CD4-positive, CD25-positive, alpha-beta regulatory T cell (primary cell): ENCODE measurements around the gene ABLIM3. TPM values are rescaled to one million over a fixed set of nuclear protein-coding genes. Genes with fewer than 3 reads are reported as not detected.

Source experiments
- ATAC-seq, 2 donors: fragments of 150-1000 bp; cut with Tn5 transposase; one replicate each; pipeline ENCODE4 v1.10.0; 2021; ENCODE audit warnings: low read depth in 2 of 2, moderate number of reproducible peaks in 2 of 2, moderate library complexity in 1 of 2
- DNase-seq, 3 donors: peaks; one replicate each; pipeline versions ENCODE4 v3.0.0 to v3.0.0-alpha.2; 2012 to 2022; ENCODE audit warnings: mixed read lengths in 1 of 3
- H3K27ac ChIP-seq: one replicate; pipeline ENCODE4 v1.7.0; 2013; ENCODE audit warnings: mild to moderate bottlenecking, low read length; ENCODE audit not compliant: insufficient read depth, poor library complexity, severe bottlenecking
- H3K27me3 ChIP-seq: one replicate; pipeline ENCODE4 v1.7.0; 2013; ENCODE audit warnings: low read length; ENCODE audit not compliant: control insufficient read depth, insufficient read depth
- H3K36me3 ChIP-seq: one replicate; pipeline ENCODE4 v1.7.0; 2013; ENCODE audit warnings: mild to moderate bottlenecking, low read length, moderate library complexity; ENCODE audit not compliant: control insufficient read depth, insufficient read depth
- H3K4me1 ChIP-seq: 2 replicates; pipeline ENCODE4 v1.7.0; 2013; ENCODE audit warnings: mild to moderate bottlenecking, low read length; ENCODE audit not compliant: insufficient read depth, control insufficient read depth, poor library complexity, severe bottlenecking
- H3K4me3 ChIP-seq: one replicate; pipeline ENCODE4 v1.7.0; 2013; ENCODE audit warnings: low read depth, mild to moderate bottlenecking, low read length, moderate library complexity
- H3K9me3 ChIP-seq, 2 experiments: 1 replicate in 1 of 2; 2 replicates in 1 of 2; pipeline ENCODE4 v1.7.0; 2013; ENCODE audit warnings: low read length in 2 of 2, mild to moderate bottlenecking in 1 of 2, moderate library complexity in 1 of 2; ENCODE audit not compliant: control insufficient read depth in 2 of 2
- H3K27ac Mint-ChIP-seq, 3 donors: one replicate each; pipeline ENCODE4 v1.8.0; 2020 to 2022; ENCODE audit warnings: mild to moderate bottlenecking in 3 of 3, mixed read lengths in 3 of 3, moderate library complexity in 2 of 3
- H3K27me3 Mint-ChIP-seq: one replicate; pipeline ENCODE4 v1.8.0; 2022; ENCODE audit warnings: mild to moderate bottlenecking, mixed read lengths
- H3K36me3 Mint-ChIP-seq: one replicate; pipeline ENCODE4 v1.8.0; 2020; ENCODE audit warnings: mixed read lengths
- H3K4me1 Mint-ChIP-seq, 4 donors: one replicate each; pipeline ENCODE4 v1.8.0; 2020 to 2022; ENCODE audit warnings: mixed read lengths in 4 of 4, mild to moderate bottlenecking in 1 of 4
- H3K4me3 Mint-ChIP-seq, 4 donors: one replicate each; pipeline ENCODE4 v1.8.0; 2020 to 2022; ENCODE audit warnings: mild to moderate bottlenecking in 4 of 4, mixed read lengths in 4 of 4, moderate library complexity in 3 of 4
- H3K9me3 Mint-ChIP-seq, 7 donors: one replicate each; pipeline ENCODE4 v1.8.0; 2020 to 2022; ENCODE audit warnings: mixed read lengths in 7 of 7, mild to moderate bottlenecking in 3 of 7, moderate library complexity in 2 of 7
- polyA plus RNA-seq, 4 donors: library from polyadenylated mRNA; unstranded; fragments of 300-500 nt; fragmentation: Illumina TruSeq; gene quantifications; one replicate each; pipeline ENCODE4 v1.2.3, GENCODE V29; 2021
- total RNA-seq: library from RNA; stranded (reverse); gene quantifications from one replicate; pipeline ENCODE4 v1.2.3, GENCODE V29; 2022

ABLIM3 gene
- total and polyA plus RNA-seq, 5 donors from 2014 or later, result 0.29 to 1.8 (median 0.44) TPM; not detected in 2

DNA sequence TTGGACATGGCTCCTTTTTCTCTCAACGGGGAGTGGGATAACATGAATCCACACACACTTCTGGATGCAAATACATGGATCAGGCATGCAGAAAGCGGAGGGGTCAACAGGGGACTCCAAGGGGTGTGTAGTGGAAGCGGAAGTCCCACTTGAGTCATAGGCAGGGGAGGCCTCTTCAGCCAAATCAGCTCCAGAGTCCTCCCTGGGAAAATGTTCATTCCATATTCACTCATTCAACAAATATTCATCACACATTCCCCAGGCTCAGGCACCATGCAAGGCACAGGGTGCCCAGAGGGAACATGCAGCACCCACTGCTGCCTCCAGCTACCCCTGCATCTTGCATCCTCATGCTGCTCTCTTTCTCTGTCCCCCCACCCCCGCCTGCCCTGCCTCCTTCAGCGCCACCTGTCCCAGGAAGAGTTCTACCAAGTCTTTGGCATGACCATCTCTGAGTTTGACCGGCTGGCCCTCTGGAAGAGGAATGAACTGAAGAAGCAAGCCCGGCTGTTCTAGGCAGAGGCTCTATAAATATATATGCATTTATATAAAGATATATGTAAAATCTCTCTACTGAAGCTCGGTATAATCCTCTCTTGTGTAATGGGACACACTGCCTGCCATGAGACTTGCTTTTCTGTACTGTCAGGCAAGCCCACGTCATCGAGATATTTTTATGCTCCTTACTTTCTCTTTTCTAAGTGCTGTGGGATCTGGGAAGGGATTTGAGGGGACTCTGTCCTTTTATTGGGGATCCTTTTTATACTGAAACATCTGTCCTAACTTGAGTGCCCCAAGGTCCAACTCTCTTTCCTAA is 116.8 kb downstream of the ABLIM3 start:
- H3K27ac Mint-ChIP-seq, result no peak overlapping the region
- no peak overlapping the region for H3K4me3 ChIP-seq

DNA sequence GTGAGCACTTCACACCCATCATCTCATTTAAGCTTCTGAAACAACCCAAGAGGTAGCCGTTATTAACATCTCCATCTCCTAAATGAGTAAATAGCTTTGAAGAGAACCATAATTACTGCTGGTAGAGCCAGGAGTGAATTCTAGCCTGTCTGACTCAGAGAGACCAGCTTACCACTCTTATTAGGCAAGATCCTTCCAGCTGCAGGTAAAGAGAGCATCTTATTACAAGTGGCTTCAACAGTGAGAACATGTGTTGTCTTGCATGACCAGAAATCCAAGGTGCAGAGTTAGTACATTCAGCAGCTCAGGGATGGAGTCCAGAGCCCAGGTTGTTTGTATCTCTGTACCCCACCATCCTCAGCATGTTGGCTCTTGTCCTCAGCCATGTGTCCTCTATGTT is 119.5 kb downstream of the ABLIM3 start:
- H3K9me3 Mint-ChIP-seq, result peaks cover 0 to 2% (median 0%) of the 10 kb centered on the region in 7 donors
- H3K9me3 ChIP-seq, result no peaks in the 10 kb centered on the region
- no peak overlapping the region for H3K4me3 Mint-ChIP-seq
- H3K27ac ChIP-seq, result no peak overlapping the region
- ATAC-seq (no peak), DNase-seq (no peak)
- H3K27me3 Mint-ChIP-seq, result peaks cover 21% of the 10 kb centered on the region
- no peaks in the 10 kb centered on the region for H3K4me1 ChIP-seq
- H3K4me1 Mint-ChIP-seq, result peaks cover 0 to 10% (median 6%) of the 10 kb centered on the region in 4 donors
- no peaks in the 10 kb centered on the region for H3K36me3 ChIP-seq
- peaks cover 3% of the 10 kb centered on the region for H3K27me3 ChIP-seq
- no peak overlapping the region for H3K4me3 ChIP-seq
- H3K27ac Mint-ChIP-seq, result no peak overlapping the region
- no peaks in the 10 kb centered on the region for H3K36me3 Mint-ChIP-seq

More for the DNA sequence above, 116.8 kb downstream of the ABLIM3 start:
- Histone ChIP-seq H3K27ac (no peak overlapping the region), H3K9me3 (no peaks in the 10 kb centered on the region), H3K36me3 (no peaks in the 10 kb centered on the region), H3K4me1 (no peaks in the 10 kb centered on the region), H3K27me3 (peaks cover 3% of the 10 kb centered on the region)
- no peak for DNase-seq
- H3K27me3 Mint-ChIP-seq, result peaks cover 20% of the 10 kb centered on the region
- no peak for ATAC-seq
- no peaks in the 10 kb centered on the region for H3K36me3 Mint-ChIP-seq
- peaks cover 0 to 5% (median 0%) of the 10 kb centered on the region in 7 donors for H3K9me3 Mint-ChIP-seq
- H3K4me3 Mint-ChIP-seq, result no peak overlapping the region
- peaks cover 0 to 6% (median 2%) of the 10 kb centered on the region in 4 donors for H3K4me1 Mint-ChIP-seq

DNA sequence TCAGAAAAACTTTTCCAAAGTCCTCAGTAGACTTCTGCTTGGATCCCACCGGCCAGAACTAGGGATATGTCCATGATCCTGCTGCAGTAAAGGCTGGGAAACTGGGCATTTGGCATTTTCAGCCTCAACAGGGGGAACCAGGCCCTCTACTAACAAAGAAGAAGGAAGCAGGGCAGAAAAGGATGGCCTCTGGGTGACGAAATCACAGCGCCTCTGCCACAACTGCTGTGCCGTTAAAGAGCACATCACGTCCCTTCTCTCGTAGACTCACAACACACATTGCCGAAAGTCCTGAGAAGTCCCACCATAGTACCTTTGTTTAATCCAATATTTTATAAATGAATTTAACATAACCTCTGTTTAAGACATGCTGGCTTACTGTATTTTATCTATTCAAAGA is 120.0 kb downstream of the ABLIM3 start:
- H3K27me3 ChIP-seq, result peaks cover 3% of the 10 kb centered on the region
- H3K36me3 ChIP-seq, result no peaks in the 10 kb centered on the region
- ATAC-seq (no peak), DNase-seq (no peak)
- H3K27ac ChIP-seq, result no peak overlapping the region
- Mint-ChIP-seq H3K4me1 (peaks cover 0 to 7% (median 6%) of the 10 kb centered on the region in 4 donors), H3K27ac (no peak overlapping the region), H3K9me3 (peaks cover 0 to 2% (median 0%) of the 10 kb centered on the region in 7 donors), H3K27me3 (peaks cover 19% of the 10 kb centered on the region), H3K4me3 (no peak overlapping the region), H3K36me3 (no peaks in the 10 kb centered on the region)
- H3K4me1 ChIP-seq, result no peaks in the 10 kb centered on the region
- H3K9me3 ChIP-seq, result no peaks in the 10 kb centered on the region
- no peak overlapping the region for H3K4me3 ChIP-seq

DNA sequence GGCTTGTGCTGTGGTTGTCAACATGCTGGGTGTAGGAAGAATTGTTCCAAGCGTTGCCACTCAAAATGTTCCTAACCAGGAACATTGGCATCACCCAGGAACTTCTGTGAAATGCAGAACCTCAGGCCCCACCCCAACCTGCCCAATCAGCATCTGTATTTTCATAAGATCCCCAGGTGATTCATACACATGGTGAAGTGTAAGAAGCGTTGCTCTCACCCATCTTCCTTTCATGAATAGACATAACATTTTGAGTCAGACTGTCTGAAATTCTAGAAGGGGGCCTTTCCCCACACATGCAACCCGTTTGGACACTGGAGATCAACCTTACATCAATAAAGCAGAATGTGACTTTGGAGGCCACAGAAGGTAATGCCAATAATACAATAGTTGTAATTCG is 121.0 kb downstream of the ABLIM3 start:
- peaks cover 0 to 4% (median 0%) of the 10 kb centered on the region in 7 donors for H3K9me3 Mint-ChIP-seq
- Histone ChIP-seq H3K27ac (no peak overlapping the region), H3K9me3 (no peaks in the 10 kb centered on the region), H3K36me3 (no peaks in the 10 kb centered on the region), H3K4me1 (no peaks in the 10 kb centered on the region), H3K4me3 (no peak overlapping the region), H3K27me3 (peaks cover 3% of the 10 kb centered on the region)
- no peak overlapping the region for H3K27ac Mint-ChIP-seq
- H3K36me3 Mint-ChIP-seq, result no peaks in the 10 kb centered on the region
- no peak for DNase-seq
- no peak for ATAC-seq
- no peak overlapping the region for H3K4me3 Mint-ChIP-seq
- H3K4me1 Mint-ChIP-seq, result peaks cover 0 to 6% (median 5%) of the 10 kb centered on the region in 4 donors
- H3K27me3 Mint-ChIP-seq, result peaks cover 17% of the 10 kb centered on the region

DNA sequence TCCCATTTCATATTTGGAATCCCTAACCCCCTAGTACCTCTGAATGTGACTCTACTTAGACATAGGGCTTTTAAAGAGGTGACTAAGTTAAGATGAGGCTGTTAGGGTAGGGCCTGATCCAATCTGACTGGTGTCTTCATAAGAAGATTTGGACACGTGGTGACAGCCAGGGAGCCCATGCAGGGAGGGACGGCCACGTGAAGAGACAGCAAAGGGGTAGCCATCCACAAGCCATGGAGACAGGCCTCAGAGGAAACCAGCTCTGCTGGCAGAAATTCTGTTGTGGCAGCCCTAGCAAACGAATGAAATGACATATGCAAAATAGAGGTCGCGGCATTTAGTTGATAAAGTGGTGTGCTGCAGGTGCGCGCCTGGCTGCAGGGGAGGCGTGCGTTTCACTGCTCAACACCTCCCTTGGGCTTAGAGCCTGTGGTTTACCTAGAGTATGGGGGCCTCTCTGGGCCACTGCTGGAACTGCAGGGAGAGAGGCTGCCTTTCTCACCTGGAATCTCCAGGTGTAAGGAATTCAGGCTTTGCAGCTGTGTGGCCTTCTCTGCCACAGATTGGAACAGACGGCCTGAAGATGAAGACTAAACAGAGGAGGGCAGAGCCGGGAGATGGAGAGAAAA is 123.3 kb downstream of the ABLIM3 start:
- Histone ChIP-seq H3K36me3 (no peaks in the 10 kb centered on the region), H3K27ac (no peak overlapping the region), H3K27me3 (peaks cover 7% of the 10 kb centered on the region), H3K4me3 (no peak overlapping the region), H3K4me1 (no peaks in the 10 kb centered on the region), H3K9me3 (peaks cover 9 to 12% of the 10 kb centered on the region in 2 experiments)
- Mint-ChIP-seq H3K27ac (peak overlapping the region in 2 of 3 donors; percentile 22 to 66), H3K36me3 (peaks cover 3% of the 10 kb centered on the region), H3K4me3 (peak overlapping the region in 1 of 4 donors; percentile 6), H3K27me3 (peaks cover 26% of the 10 kb centered on the region), H3K9me3 (peaks cover 0 to 12% (median 2%) of the 10 kb centered on the region in 7 donors), H3K4me1 (peaks cover 0 to 6% (median 5%) of the 10 kb centered on the region in 4 donors)
- ATAC-seq (peak; percentile 79 to 89), DNase-seq (peak; percentile 37 to 71 (median 66))

DNA sequence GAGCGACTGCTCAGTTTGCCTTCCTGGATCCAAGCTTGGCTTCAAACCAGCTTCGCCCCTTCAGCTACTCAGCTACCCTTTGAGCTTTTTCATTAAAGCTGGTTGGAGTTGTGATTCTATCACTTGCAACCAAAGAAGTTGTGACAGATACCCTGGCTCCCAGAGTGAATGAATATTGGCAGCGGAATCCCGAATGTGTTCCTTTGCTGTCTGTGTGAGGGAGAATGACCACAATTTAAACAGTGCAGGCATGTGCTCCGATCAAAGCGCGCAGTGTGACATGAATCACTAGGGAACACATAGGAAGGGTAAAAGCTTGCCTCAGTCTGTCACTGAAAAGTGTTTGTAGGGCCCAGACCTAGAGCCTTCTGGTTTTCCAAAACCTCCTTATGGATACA is 123.8 kb downstream of the ABLIM3 start:
- peaks cover 0 to 12% (median 2%) of the 10 kb centered on the region in 7 donors for H3K9me3 Mint-ChIP-seq
- ATAC-seq, result no peak

DNA sequence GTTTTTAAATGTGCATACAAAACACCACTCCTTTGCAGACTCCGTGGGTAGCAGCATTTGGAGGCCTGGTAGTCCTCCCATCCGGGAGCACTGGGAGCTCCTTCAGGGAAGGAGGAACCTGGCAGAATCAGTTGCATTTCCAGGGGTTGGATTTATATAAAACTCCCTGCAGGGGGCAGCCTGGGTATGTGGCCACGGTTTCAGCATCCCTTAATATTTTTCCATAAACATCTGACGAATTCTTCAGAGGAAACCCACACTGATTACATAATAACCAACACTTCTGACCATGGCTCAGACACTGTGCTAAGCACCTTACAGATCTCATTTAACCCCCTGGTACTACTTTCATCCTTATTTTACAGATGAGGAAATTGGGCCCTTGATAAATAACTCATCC is 124.3 kb downstream of the ABLIM3 start:
- DNase-seq, result no peak
- no peaks in the 10 kb centered on the region for H3K36me3 ChIP-seq
- Mint-ChIP-seq H3K27me3 (peaks cover 31% of the 10 kb centered on the region), H3K4me3 (no peak overlapping the region), H3K4me1 (peaks cover 0 to 6% (median 5%) of the 10 kb centered on the region in 4 donors), H3K36me3 (peaks cover 3% of the 10 kb centered on the region), H3K27ac (no peak overlapping the region), H3K9me3 (peaks cover 0 to 12% (median 2%) of the 10 kb centered on the region in 7 donors)
- no peak overlapping the region for H3K27ac ChIP-seq
- no peak overlapping the region for H3K4me3 ChIP-seq
- peaks cover 13% of the 10 kb centered on the region for H3K27me3 ChIP-seq
- no peaks in the 10 kb centered on the region for H3K4me1 ChIP-seq
- no peak for ATAC-seq
- peaks cover 9 to 12% of the 10 kb centered on the region in 2 experiments for H3K9me3 ChIP-seq

More for the DNA sequence above, 123.8 kb downstream of the ABLIM3 start:
- Mint-ChIP-seq H3K4me1 (peaks cover 0 to 6% (median 5%) of the 10 kb centered on the region in 4 donors), H3K4me3 (peak overlapping the region in 1 of 4 donors; percentile 6), H3K27ac (peak overlapping the region in 1 of 3 donors; percentile 66), H3K27me3 (peaks cover 26% of the 10 kb centered on the region), H3K36me3 (peaks cover 3% of the 10 kb centered on the region)
- no peak for DNase-seq
- Histone ChIP-seq H3K9me3 (peaks cover 9 to 12% of the 10 kb centered on the region in 2 experiments), H3K36me3 (no peaks in the 10 kb centered on the region), H3K4me1 (no peaks in the 10 kb centered on the region), H3K4me3 (no peak overlapping the region), H3K27ac (no peak overlapping the region), H3K27me3 (peaks cover 9% of the 10 kb centered on the region)
